ENCODE measurements around the gene DUSP22. TPM values are rescaled to one million over a fixed set of nuclear protein-coding genes. Genes with fewer than 3 reads are reported as not detected.

DUSP22 gene
- polyA plus RNA-seq, 1 experiment, result 9.8 TPM

- CTCF ChIA-PET, result no interaction called here
- TF ChIP-seq CTCF (IDR thresholded peaks at IDR 0.05; ENCODE audit: insufficient read depth, low read depth, low read length), result no peak
- no peak overlapping the region for H3K4me3 ChIP-seq (ENCODE audit: low read depth, low read length)
- H3K36me3 ChIP-seq (ENCODE audit: control insufficient read depth, insufficient read depth, low read length), result no peaks in the 10 kb centered on the region
- peaks cover 48% of the 10 kb centered on the region for H3K27me3 ChIP-seq (ENCODE audit: control insufficient read depth, insufficient read depth, low read length)
- no peak for DNase-seq (ENCODE audit: low read depth)
- POLR2A ChIA-PET, result no interaction called here
Observed at GRCh38 chr6:392441-393390, 100.4 kb downstream of the DUSP22 start.

- ChIA-PET POLR2A (no interaction called here), CTCF (no interaction called here)
- DNase-seq (ENCODE audit: low read depth), result no peak
- peaks cover 48% of the 10 kb centered on the region for H3K27me3 ChIP-seq (ENCODE audit: control insufficient read depth, insufficient read depth, low read length)
- no peak for TF ChIP-seq CTCF (IDR thresholded peaks at IDR 0.05; ENCODE audit: insufficient read depth, low read depth, low read length)
- no peaks in the 10 kb centered on the region for H3K36me3 ChIP-seq (ENCODE audit: control insufficient read depth, insufficient read depth, low read length)
- H3K4me3 ChIP-seq (ENCODE audit: low read depth, low read length), result no peak overlapping the region
Observed at GRCh38 chr6:393391-394221, 101.3 kb downstream of the DUSP22 start.

GRCh38 chr6:394641-395289 is 102.5 kb downstream of the DUSP22 start:
- no peak overlapping the region for H3K4me3 ChIP-seq (ENCODE audit: low read depth, low read length)
- no peaks in the 10 kb centered on the region for H3K36me3 ChIP-seq (ENCODE audit: control insufficient read depth, insufficient read depth, low read length)
- TF ChIP-seq CTCF (IDR thresholded peaks at IDR 0.05; ENCODE audit: insufficient read depth, low read depth, low read length), result no peak
- no peak for DNase-seq (ENCODE audit: low read depth)
- peaks cover 46% of the 10 kb centered on the region for H3K27me3 ChIP-seq (ENCODE audit: control insufficient read depth, insufficient read depth, low read length)
- CTCF ChIA-PET, result no interaction called here
- POLR2A ChIA-PET, result no interaction called here

- ChIA-PET CTCF (interaction anchor here (1.0 to 1.3 kb wide), 2 partner anchors 10 to 81 kb away, joined by 3 read pairs; no protein-coding TSS in a partner anchor), POLR2A (no interaction called here)
- TF ChIP-seq CTCF (IDR thresholded peaks at IDR 0.05; ENCODE audit: insufficient read depth, low read depth, low read length), result no peak
- Histone ChIP-seq H3K4me3 (ENCODE audit: low read depth, low read length) (no peak overlapping the region), H3K36me3 (ENCODE audit: control insufficient read depth, insufficient read depth, low read length) (no peaks in the 10 kb centered on the region), H3K27me3 (ENCODE audit: control insufficient read depth, insufficient read depth, low read length) (peaks cover 42% of the 10 kb centered on the region)
- no peak for DNase-seq (ENCODE audit: low read depth)
Observed at GRCh38 chr6:395432-396125, 103.3 kb downstream of the DUSP22 start.

All from BJ (cell line).